Upper lobe of right lung (tissue), 1 donor: Measurements from ENCODE around the gene MBOAT2. TPM values are rescaled to one million over a fixed set of nuclear protein-coding genes. Genes with fewer than 3 reads are reported as not detected.

Source experiments
- ATAC-seq: fragments of 200-7000 bp; cut with Tn5 transposase; one replicate; pipeline ENCODE4 v1.9.1; 2020; ENCODE audit warnings: mild to moderate bottlenecking, moderate library complexity
- DNase-seq: peaks from one replicate; pipeline ENCODE4 v3.0.0-alpha.2; 2020
- H3K27ac ChIP-seq: fragments of 200-600 bp; one replicate; pipeline ENCODE4 v1.8.0; 2022
- H3K27me3 ChIP-seq: fragments of 200-600 bp; one replicate; pipeline ENCODE4 v1.8.0; 2022; ENCODE audit warnings: mild to moderate bottlenecking
- H3K36me3 ChIP-seq: fragments of 200-600 bp; one replicate; pipeline ENCODE4 v1.8.0; 2022
- H3K4me1 ChIP-seq: fragments of 200-600 bp; one replicate; pipeline ENCODE4 v1.8.0; 2022
- H3K4me3 ChIP-seq: fragments of 200-600 bp; one replicate; pipeline ENCODE4 v1.8.0; 2022; ENCODE audit warnings: mild to moderate bottlenecking
- H3K9me3 ChIP-seq: fragments of 200-600 bp; one replicate; pipeline ENCODE4 v1.8.0; 2022
- intact Hi-C: fragments of 100-400 bp; cut with DNase I; formaldehyde crosslinking; loops from one replicate; pipeline ENCODE4 v1.11.0; 2022
- total RNA-seq: library from RNA; stranded (reverse); fragmentation: NEBNext Ultra II Directional; extraction: Animal tissue kit (Norgen Biotek cat#: 25700); gene quantifications from one replicate; pipeline ENCODE4 v1.2.1, GENCODE V29; 2021
- TF ChIP-seq, protein P1 (sequence below): fragments of 200-600 bp; IDR thresholded peaks from one replicate; pipeline ENCODE4 v1.8.0; 2022; ENCODE audit warnings: antibody characterized with exemption
- donor health status: DM: no; HTN: yes; CAD: no; lungs with severe emphysema.

Gene MBOAT2
- total RNA-seq, 1 donor from 2014 or later = 31.4 TPM

DNA sequence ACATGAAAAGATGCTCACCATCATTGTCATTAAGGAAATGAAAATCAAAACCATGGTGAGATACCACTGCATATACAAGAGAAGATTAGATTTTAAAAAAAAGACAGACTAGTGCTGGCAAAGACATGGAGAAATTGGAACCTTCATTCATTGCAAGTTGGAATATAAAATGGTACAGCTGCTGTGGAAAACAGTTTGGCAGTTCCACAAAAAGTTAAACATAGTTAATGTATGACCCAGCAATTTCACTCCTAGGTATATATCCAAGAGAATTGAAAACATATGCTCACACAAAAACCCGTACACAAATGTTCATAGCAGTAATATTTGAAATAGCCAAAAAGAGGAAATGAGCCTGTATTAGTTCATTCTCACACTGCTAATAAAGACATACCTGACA, 33.7 kb upstream of the MBOAT2 start:
- TF ChIP-seq, protein P1, sequence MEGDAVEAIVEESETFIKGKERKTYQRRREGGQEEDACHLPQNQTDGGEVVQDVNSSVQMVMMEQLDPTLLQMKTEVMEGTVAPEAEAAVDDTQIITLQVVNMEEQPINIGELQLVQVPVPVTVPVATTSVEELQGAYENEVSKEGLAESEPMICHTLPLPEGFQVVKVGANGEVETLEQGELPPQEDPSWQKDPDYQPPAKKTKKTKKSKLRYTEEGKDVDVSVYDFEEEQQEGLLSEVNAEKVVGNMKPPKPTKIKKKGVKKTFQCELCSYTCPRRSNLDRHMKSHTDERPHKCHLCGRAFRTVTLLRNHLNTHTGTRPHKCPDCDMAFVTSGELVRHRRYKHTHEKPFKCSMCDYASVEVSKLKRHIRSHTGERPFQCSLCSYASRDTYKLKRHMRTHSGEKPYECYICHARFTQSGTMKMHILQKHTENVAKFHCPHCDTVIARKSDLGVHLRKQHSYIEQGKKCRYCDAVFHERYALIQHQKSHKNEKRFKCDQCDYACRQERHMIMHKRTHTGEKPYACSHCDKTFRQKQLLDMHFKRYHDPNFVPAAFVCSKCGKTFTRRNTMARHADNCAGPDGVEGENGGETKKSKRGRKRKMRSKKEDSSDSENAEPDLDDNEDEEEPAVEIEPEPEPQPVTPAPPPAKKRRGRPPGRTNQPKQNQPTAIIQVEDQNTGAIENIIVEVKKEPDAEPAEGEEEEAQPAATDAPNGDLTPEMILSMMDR = no peak
- no peak for ATAC-seq
- H3K9me3 ChIP-seq = no peaks in the 10 kb centered on the region

GRCh38 chr2:9033385-9034168, 30.1 kb upstream of the MBOAT2 start:
- TF ChIP-seq, protein P1 = no peak
- no peaks in the 10 kb centered on the region for H3K9me3 ChIP-seq
- no peak overlapping the region for H3K27ac ChIP-seq
- H3K36me3 ChIP-seq = no peaks in the 10 kb centered on the region
- intact Hi-C loops = no loop called here
- no peaks in the 10 kb centered on the region for H3K27me3 ChIP-seq
- DNase-seq (no peak), ATAC-seq (no peak)
- H3K4me3 ChIP-seq = no peak overlapping the region
- H3K4me1 ChIP-seq = no peaks in the 10 kb centered on the region

More for the DNA sequence above, 33.7 kb upstream of the MBOAT2 start:
- Histone ChIP-seq H3K27ac (no peak overlapping the region), H3K4me3 (no peak overlapping the region), H3K4me1 (no peaks in the 10 kb centered on the region), H3K27me3 (no peaks in the 10 kb centered on the region), H3K36me3 (no peaks in the 10 kb centered on the region)
- no peak for DNase-seq
- intact Hi-C loops = no loop called here

GRCh38 chr2:9032536-9033255, 29.2 kb upstream of the MBOAT2 start:
- no peak overlapping the region for H3K4me3 ChIP-seq
- no peaks in the 10 kb centered on the region for H3K4me1 ChIP-seq
- intact Hi-C loops = no loop called here
- no peaks in the 10 kb centered on the region for H3K9me3 ChIP-seq
- no peak for DNase-seq
- ATAC-seq = no peak
- no peaks in the 10 kb centered on the region for H3K27me3 ChIP-seq
- TF ChIP-seq, protein P1 = no peak
- H3K36me3 ChIP-seq = no peaks in the 10 kb centered on the region
- H3K27ac ChIP-seq = no peak overlapping the region

DNA sequence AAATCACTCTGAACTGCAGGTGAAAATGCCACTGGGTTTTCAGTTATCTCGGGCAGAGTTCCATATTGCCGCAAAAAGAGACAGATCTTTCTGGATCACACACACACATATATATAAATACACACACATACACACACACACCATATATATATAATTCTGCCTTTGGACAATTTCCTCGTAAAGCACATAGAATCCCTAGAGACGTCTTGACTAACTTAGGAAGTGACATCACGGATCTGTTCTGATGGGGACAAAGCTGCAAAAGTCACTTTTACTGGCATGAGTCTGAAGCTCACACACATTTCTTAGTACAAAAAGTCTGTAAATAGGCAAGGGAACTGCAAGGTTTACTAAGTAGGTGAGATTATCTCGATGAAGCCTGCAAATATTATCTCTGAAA, 28.6 kb upstream of the MBOAT2 start:
- Histone ChIP-seq H3K9me3 (no peaks in the 10 kb centered on the region), H3K36me3 (no peaks in the 10 kb centered on the region), H3K27ac (no peak overlapping the region), H3K4me1 (no peaks in the 10 kb centered on the region), H3K27me3 (no peaks in the 10 kb centered on the region), H3K4me3 (no peak overlapping the region)
- DNase-seq = no peak
- TF ChIP-seq, protein P1 = no peak
- intact Hi-C loops = no loop called here
- ATAC-seq = no peak

- ATAC-seq (no peak), DNase-seq (no peak)
- no peaks in the 10 kb centered on the region for H3K27me3 ChIP-seq
Measured at GRCh38 chr2:9031246-9031645, 27.8 kb upstream of the MBOAT2 start.

More at GRCh38 chr2:9031246-9031645, 27.8 kb upstream of the MBOAT2 start:
- Histone ChIP-seq H3K36me3 (no peaks in the 10 kb centered on the region), H3K9me3 (no peaks in the 10 kb centered on the region), H3K27ac (no peak overlapping the region), H3K4me3 (no peak overlapping the region), H3K4me1 (no peaks in the 10 kb centered on the region)
- intact Hi-C loops = no loop called here
- TF ChIP-seq, protein P1 = no peak
